Measurements from ENCODE around the gene RBM10.

The RBM10 gene

DNA sequence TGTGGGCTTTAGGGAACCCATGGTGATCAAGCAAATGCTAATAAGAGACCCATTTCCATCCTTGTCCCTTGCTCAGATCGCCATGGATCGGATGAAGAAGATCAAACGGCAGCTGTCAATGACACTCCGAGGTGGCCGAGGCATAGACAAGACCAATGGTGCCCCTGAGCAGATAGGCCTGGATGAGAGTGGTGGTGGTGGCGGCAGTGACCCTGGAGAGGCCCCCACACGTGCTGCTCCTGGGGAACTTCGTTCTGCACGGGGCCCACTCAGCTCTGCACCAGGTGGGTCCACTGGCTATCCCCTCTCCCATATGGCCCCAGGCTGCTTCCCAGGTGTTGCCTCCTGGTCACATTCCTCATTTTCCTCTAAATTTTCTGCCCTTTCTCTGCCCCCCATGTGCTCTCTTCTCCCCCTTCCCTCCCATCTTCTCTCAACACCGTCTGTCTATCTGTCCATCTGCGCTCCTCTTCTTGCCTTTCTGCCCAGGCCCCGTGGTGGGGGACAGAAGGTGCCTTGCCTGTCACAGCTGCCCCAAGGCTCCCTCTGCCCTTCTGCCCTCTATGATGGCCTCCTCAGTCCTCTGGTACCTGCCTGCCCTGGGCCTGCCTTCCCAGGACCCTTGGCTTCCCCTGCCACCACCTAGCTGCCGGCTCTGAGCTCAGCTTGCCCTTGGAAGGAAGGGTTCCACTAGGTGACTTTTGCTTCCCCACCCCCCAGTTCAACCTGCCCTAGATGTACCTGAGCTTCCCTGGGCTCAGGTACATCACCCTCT is 78.6 kb downstream of the RBM10 start:
- Histone ChIP-seq H3K27me3 (ENCODE audit: control insufficient read depth, insufficient read depth, low read length) (peaks cover 2% of the 10 kb centered on the region), H3K4me1 (ENCODE audit: control insufficient read depth, insufficient read depth, low read length) (peaks cover 6% of the 10 kb centered on the region), H3K27ac (ENCODE audit: low read depth, low read length) (no peak overlapping the region), H3K4me3 (ENCODE audit: low read length) (no peak overlapping the region), H3K9ac (ENCODE audit: low read length) (no peak overlapping the region), H3K36me3 (ENCODE audit: control insufficient read depth, insufficient read depth, low read length) (peaks cover 36% of the 10 kb centered on the region)

DNA sequence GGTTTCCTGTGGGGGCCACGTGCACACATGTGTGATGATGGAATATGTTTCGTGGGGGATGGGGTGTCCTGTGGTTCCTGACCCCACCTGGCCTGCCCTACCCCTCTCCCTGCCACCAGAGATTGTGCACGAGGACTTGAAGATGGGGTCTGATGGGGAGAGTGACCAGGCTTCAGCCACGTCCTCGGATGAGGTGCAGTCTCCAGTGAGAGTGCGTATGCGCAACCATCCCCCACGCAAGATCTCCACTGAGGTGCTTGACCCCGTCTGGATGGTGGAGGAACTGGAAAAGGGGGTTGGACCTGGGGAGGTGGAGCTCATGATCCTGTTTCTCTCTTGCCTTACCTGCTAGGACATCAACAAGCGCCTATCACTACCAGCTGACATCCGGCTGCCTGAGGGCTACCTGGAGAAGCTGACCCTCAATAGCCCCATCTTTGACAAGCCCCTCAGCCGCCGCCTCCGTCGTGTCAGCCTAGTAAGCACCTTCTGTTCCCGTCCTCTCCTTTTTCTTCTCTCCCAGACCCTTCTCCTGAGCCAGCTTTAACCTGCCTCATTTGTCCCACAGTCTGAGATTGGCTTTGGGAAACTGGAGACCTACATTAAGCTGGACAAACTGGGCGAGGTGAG is 79.4 kb downstream of the RBM10 start:
- Histone ChIP-seq H3K4me3 (ENCODE audit: low read length) (no peak overlapping the region), H3K9ac (ENCODE audit: low read length) (no peak overlapping the region), H3K27me3 (ENCODE audit: control insufficient read depth, insufficient read depth, low read length) (peaks cover 2% of the 10 kb centered on the region), H3K27ac (ENCODE audit: low read depth, low read length) (no peak overlapping the region), H3K4me1 (ENCODE audit: control insufficient read depth, insufficient read depth, low read length) (peaks cover 6% of the 10 kb centered on the region), H3K36me3 (ENCODE audit: control insufficient read depth, insufficient read depth, low read length) (peaks cover 39% of the 10 kb centered on the region)

DNA sequence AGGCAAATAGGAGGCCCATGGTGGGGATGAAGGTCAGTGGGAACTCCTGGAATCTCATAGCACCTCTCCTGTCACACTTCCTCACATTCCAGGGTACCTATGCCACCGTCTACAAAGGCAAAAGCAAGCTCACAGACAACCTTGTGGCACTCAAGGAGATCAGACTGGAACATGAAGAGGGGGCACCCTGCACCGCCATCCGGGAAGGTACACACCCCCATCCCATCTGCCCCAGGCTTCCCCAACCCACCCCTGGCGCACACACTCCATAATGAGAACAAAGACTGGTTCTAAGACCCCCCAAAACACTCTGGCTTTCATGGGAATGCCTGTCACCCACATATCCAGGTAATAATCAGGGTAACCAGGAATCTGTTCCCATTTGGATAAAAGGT is 79.9 kb downstream of the RBM10 start:
- Histone ChIP-seq H3K27ac (ENCODE audit: low read depth, low read length) (no peak overlapping the region), H3K4me1 (ENCODE audit: control insufficient read depth, insufficient read depth, low read length) (peaks cover 3% of the 10 kb centered on the region), H3K27me3 (ENCODE audit: control insufficient read depth, insufficient read depth, low read length) (peaks cover 2% of the 10 kb centered on the region), H3K4me3 (ENCODE audit: low read length) (no peak overlapping the region), H3K9ac (ENCODE audit: low read length) (no peak overlapping the region), H3K36me3 (ENCODE audit: control insufficient read depth, insufficient read depth, low read length) (peaks cover 39% of the 10 kb centered on the region)

DNA sequence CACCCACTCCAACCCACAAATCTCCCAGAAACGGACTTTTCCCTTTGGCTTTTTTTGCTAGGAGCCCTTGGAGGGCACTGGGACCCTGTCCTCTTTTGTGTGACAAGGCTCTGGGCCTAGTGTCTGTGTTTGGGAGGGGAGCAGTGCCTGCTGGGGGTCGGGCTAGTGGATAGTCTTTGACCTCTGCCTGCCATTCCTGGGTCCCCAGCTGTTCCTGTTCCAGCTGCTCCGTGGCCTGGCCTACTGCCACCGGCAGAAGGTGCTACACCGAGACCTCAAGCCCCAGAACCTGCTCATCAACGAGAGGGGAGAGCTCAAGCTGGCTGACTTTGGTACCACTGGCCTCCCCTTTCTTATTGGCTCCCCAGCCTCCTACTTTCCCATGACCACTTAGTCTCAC is 81.0 kb downstream of the RBM10 start:
- no peak overlapping the region for H3K9ac ChIP-seq (ENCODE audit: low read length)
- no peak overlapping the region for H3K27ac ChIP-seq (ENCODE audit: low read depth, low read length)
- H3K4me1 ChIP-seq (ENCODE audit: control insufficient read depth, insufficient read depth, low read length): no peaks in the 10 kb centered on the region
- peaks cover 39% of the 10 kb centered on the region for H3K36me3 ChIP-seq (ENCODE audit: control insufficient read depth, insufficient read depth, low read length)
- H3K4me3 ChIP-seq (ENCODE audit: low read length): no peak overlapping the region
- peaks cover 2% of the 10 kb centered on the region for H3K27me3 ChIP-seq (ENCODE audit: control insufficient read depth, insufficient read depth, low read length)

DNA sequence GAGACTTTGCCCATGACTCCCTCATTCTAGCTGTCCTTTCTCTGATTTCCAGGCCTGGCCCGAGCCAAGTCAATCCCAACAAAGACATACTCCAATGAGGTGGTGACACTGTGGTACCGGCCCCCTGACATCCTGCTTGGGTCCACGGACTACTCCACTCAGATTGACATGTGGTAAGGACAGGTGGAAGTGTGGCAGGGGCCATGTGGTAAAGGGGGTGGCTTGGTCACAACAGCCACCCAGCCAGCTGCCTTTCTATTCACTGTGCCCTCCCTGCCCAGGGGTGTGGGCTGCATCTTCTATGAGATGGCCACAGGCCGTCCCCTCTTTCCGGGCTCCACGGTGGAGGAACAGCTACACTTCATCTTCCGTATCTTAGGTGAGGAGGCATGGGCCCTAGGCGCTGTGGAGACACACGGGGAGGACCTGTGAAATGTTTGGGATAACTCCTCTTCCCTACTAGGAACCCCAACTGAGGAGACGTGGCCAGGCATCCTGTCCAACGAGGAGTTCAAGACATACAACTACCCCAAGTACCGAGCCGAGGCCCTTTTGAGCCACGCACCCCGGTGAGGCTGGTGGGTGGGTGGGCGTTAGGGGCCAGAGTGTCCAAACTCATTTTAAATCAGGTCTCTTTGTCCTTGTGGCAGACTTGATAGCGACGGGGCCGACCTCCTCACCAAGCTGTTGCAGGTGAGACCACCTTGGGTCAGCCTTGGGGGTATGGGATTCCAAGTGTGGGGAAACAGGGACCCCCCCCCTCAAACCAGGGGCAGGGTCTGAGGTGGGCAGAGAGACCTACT is 81.7 kb downstream of the RBM10 start:
- H3K9ac ChIP-seq (ENCODE audit: low read length): no peak overlapping the region
- H3K4me1 ChIP-seq (ENCODE audit: control insufficient read depth, insufficient read depth, low read length): no peaks in the 10 kb centered on the region
- H3K27me3 ChIP-seq (ENCODE audit: control insufficient read depth, insufficient read depth, low read length): peaks cover 2% of the 10 kb centered on the region
- H3K4me3 ChIP-seq (ENCODE audit: low read length): no peak overlapping the region
- peaks cover 39% of the 10 kb centered on the region for H3K36me3 ChIP-seq (ENCODE audit: control insufficient read depth, insufficient read depth, low read length)
- no peak overlapping the region for H3K27ac ChIP-seq (ENCODE audit: low read depth, low read length)

DNA sequence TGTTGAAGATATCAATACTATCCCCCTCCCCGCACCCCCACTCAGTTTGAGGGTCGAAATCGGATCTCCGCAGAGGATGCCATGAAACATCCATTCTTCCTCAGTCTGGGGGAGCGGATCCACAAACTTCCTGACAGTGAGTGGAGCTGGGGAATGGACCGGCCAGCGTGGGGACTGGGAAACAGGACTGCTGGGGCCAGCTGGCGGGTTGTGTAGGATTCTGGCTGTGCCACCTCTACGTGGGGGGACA is 82.2 kb downstream of the RBM10 start:
- no peak overlapping the region for H3K4me3 ChIP-seq (ENCODE audit: low read length)
- H3K36me3 ChIP-seq (ENCODE audit: control insufficient read depth, insufficient read depth, low read length): peaks cover 39% of the 10 kb centered on the region
- H3K4me1 ChIP-seq (ENCODE audit: control insufficient read depth, insufficient read depth, low read length): no peaks in the 10 kb centered on the region
- no peak overlapping the region for H3K9ac ChIP-seq (ENCODE audit: low read length)
- no peak overlapping the region for H3K27ac ChIP-seq (ENCODE audit: low read depth, low read length)
- peaks cover 2% of the 10 kb centered on the region for H3K27me3 ChIP-seq (ENCODE audit: control insufficient read depth, insufficient read depth, low read length)

DNA sequence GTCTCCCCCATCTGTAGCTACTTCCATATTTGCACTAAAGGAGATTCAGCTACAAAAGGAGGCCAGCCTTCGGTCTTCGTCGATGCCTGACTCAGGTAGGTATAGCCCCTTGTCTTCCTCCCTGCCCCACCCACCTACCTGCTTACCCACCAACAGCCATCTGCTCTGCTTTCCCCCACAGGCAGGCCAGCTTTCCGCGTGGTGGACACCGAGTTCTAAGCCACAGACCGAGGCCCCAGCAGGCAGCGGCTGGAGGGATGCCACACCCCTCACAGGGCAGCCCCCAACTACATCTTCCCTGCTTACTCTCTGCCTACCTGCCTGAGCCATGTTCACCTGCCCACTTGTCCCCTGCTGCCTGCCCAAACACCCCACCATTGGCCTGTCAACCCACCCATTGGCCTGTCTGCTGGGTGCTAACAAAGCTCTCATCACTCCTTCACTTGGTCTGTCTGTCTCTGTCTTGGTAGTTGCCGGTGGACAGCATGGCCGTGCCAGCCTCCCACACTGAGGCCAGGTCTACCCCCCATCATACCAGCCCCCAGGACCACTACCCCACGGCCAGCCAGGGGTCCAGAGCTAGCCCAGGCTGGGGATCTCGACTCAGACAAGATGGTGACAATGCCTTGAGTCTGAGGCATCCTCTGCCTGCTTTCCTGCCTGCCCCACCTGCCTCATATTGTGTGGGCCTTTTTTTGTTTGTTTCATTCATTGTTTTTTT is 83.7 kb downstream of the RBM10 start:
- peaks cover 35% of the 10 kb centered on the region for H3K36me3 ChIP-seq (ENCODE audit: control insufficient read depth, insufficient read depth, low read length)
- H3K4me3 ChIP-seq (ENCODE audit: low read length): no peak overlapping the region
- H3K4me1 ChIP-seq (ENCODE audit: control insufficient read depth, insufficient read depth, low read length): no peaks in the 10 kb centered on the region

DNA sequence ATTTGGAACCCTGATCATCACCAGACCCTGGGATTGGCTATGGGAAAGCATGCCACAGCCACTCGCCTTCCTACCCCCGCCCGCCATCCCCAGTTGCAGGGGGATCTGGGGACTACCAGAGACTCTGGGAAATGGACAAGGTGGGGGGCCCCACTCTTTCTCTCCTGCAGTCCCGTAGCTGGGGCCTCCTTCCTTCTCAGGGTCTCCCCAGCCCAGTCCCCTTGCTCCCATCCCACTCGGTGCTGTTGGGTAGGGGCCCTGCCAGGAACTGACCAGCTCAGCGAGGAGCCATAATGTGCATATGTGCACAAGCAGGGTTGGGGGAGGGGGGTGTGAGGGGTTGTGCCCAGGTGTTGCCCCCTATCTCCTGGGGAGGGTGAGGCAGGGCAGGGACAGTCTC is 84.4 kb downstream of the RBM10 start:
- H3K4me1 ChIP-seq (ENCODE audit: control insufficient read depth, insufficient read depth, low read length): no peaks in the 10 kb centered on the region
- no peak overlapping the region for H3K9ac ChIP-seq (ENCODE audit: low read length)
- H3K27ac ChIP-seq (ENCODE audit: low read depth, low read length): no peak overlapping the region
- H3K36me3 ChIP-seq (ENCODE audit: control insufficient read depth, insufficient read depth, low read length): peaks cover 29% of the 10 kb centered on the region
- no peak overlapping the region for H3K4me3 ChIP-seq (ENCODE audit: low read length)
- peaks cover 2% of the 10 kb centered on the region for H3K27me3 ChIP-seq (ENCODE audit: control insufficient read depth, insufficient read depth, low read length)

More for the DNA sequence above, 83.7 kb downstream of the RBM10 start:
- no peak overlapping the region for H3K9ac ChIP-seq (ENCODE audit: low read length)
- peaks cover 2% of the 10 kb centered on the region for H3K27me3 ChIP-seq (ENCODE audit: control insufficient read depth, insufficient read depth, low read length)
- no peak overlapping the region for H3K27ac ChIP-seq (ENCODE audit: low read depth, low read length)

DNA sequence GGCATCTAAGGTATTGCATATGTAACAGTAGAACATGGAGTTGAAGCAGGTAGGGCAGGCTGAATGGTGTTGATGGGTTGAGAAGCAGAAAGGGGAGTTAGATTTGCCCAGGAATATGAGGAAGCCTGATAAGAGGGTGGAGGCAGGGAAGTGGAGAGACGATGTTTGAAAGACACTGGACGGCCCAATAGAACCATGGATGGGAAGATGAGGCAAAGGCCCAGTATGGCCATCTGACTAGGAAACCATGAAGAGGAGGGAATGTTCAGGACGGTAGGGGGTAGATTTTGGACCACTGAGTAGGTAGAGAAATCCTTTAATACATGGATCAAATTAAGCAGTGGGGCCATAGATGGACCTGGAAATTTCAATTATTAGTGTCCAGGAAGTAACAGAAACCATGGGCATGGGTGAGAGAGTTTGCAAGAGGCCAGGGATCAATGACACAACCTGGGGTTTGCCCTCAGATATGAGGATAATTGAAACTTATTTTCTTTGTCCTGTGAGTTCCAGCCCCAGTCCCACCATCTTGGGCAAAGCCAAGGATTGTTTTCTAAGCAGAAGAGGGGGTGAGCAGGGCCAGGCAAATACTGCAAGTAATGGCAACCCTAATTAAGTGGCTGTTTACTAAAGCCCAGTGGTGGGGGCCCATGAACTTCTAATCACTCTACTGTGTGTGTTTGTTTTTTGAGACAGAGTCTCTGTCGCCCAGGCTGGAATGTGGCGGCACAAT is 85.3 kb downstream of the RBM10 start:
- Histone ChIP-seq H3K9ac (ENCODE audit: low read length) (no peak overlapping the region), H3K36me3 (ENCODE audit: control insufficient read depth, insufficient read depth, low read length) (peaks cover 20% of the 10 kb centered on the region), H3K27ac (ENCODE audit: low read depth, low read length) (no peak overlapping the region), H3K4me3 (ENCODE audit: low read length) (no peak overlapping the region), H3K4me1 (ENCODE audit: control insufficient read depth, insufficient read depth, low read length) (no peaks in the 10 kb centered on the region), H3K27me3 (ENCODE audit: control insufficient read depth, insufficient read depth, low read length) (peaks cover 2% of the 10 kb centered on the region)

DNA sequence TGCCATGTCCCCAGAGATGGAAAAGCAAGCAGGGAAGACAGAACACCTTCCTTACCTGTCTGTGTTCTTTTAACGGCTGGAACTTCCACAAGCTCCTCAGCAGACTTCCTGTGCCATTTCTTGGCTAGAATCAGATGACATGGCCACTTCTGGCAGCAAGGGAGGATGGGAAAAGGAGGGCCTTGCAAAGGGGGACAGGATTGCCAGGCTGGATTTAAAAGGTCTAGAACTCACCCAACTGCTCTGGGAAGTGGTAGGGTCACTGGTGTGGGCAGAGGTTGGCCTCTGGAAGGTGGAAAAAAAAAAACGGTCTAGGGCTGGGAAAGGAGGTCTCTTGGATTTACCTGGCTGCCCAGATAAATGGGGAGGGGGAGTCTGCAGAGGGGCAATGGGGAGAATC is 86.1 kb downstream of the RBM10 start:
- no peak overlapping the region for H3K4me3 ChIP-seq (ENCODE audit: low read length)
- H3K27me3 ChIP-seq (ENCODE audit: control insufficient read depth, insufficient read depth, low read length): no peaks in the 10 kb centered on the region
- H3K27ac ChIP-seq (ENCODE audit: low read depth, low read length): no peak overlapping the region
- no peaks in the 10 kb centered on the region for H3K4me1 ChIP-seq (ENCODE audit: control insufficient read depth, insufficient read depth, low read length)
- H3K9ac ChIP-seq (ENCODE audit: low read length): no peak overlapping the region
- peaks cover 12% of the 10 kb centered on the region for H3K36me3 ChIP-seq (ENCODE audit: control insufficient read depth, insufficient read depth, low read length)

DNA sequence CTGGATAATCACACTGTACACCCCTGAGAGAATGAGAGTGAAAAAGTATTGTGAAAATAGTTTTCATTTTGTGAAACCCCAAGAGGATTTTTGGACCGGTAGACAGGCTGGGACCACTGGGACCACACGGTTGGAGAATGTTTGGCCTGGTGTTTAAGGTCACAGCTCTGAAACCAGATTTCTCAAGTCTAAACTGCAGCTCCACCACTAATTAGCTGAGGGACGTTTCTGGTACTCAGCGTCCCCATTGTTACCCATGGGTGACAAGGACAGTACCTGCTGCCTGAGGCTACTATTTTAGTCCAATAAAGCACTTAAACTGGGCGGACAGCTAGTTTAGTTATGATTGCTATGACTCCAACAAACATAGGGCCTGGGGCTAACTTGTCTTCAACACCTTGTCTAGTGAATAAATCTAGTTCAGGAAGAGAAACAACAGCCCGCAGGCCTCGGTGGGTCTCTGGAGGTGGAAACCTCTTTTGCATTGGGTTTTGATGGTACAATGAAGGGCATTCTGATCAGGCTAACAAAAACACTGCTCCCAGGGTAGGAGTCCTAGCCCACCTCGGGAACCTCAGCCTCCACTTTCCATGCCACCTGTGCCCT is 87.3 kb downstream of the RBM10 start:
- H3K9ac ChIP-seq (ENCODE audit: low read length): peak overlapping the region; percentile 13
- H3K4me1 ChIP-seq (ENCODE audit: control insufficient read depth, insufficient read depth, low read length): no peaks in the 10 kb centered on the region

More for the DNA sequence above, 87.3 kb downstream of the RBM10 start:
- Histone ChIP-seq H3K4me3 (ENCODE audit: low read length) (peak overlapping the region; percentile 72), H3K36me3 (ENCODE audit: control insufficient read depth, insufficient read depth, low read length) (peaks cover 3% of the 10 kb centered on the region), H3K27ac (ENCODE audit: low read depth, low read length) (peak overlapping the region; percentile 95), H3K27me3 (ENCODE audit: control insufficient read depth, insufficient read depth, low read length) (no peaks in the 10 kb centered on the region)
